H1 (cell line): ENCODE measurements around the gene TFB1M. TPM values are rescaled to one million over a fixed set of nuclear protein-coding genes. Genes with fewer than 3 reads are reported as not detected.

Source experiments
- CTCF ChIA-PET: fragments of 300-600 bp; sonication (Branson Sonifier 250); formaldehyde crosslinking; loops from one replicate; lab custom pipeline; 2021; ENCODE audit not compliant: partially characterized antibody; lab: Charles Lee
- POLR2A ChIA-PET: fragments of 300-600 bp; sonication (Branson Sonifier 250); formaldehyde crosslinking; loops from one replicate; lab custom pipeline; 2021; ENCODE audit warnings: inconsistent platforms; ENCODE audit not compliant: partially characterized antibody; lab: Charles Lee
- DNase-seq, 2 experiments: peaks; one replicate each; pipeline versions ENCODE4 v3.0.0 to v3.0.0-alpha.2; 2010 to 2022; ENCODE audit warnings: low spot score in 2 of 2, low read depth in 1 of 2, mixed read lengths in 1 of 2
- FAIRE-seq: peaks from 2 replicates; lab custom pipeline; 2011; peaks lifted over from hg19 to GRCh38; lab: Jason Lieb, UNC
- H2AFZ ChIP-seq: 2 replicates; pipeline ENCODE4 v1.8.1; 2012; ENCODE audit warnings: low read length, inconsistent platforms
- H2AK5ac ChIP-seq: 2 replicates; pipeline ENCODE4 v1.6.1; 2013; ENCODE audit warnings: low read depth, low read length
- H2BK120ac ChIP-seq: replicated peaks from 2 replicates; pipeline ENCODE3; 2013; ENCODE audit warnings: low read depth, low read length, inconsistent platforms
- H2BK12ac ChIP-seq: 2 replicates; pipeline ENCODE4 v1.6.1; 2013; ENCODE audit warnings: low read depth, low read length
- H2BK15ac ChIP-seq: 2 replicates; pipeline ENCODE4 v1.6.1; 2013; ENCODE audit warnings: low read length
- H2BK20ac ChIP-seq: 2 replicates; pipeline ENCODE4 v1.6.1; 2013; ENCODE audit warnings: low read length
- H2BK5ac ChIP-seq: 2 replicates; pipeline ENCODE4 v1.6.1; 2013; ENCODE audit warnings: low read depth, low read length
- H3K14ac ChIP-seq: 2 replicates; pipeline ENCODE4 v1.6.1; 2013; ENCODE audit warnings: inconsistent platforms; ENCODE audit not compliant: insufficient read length
- H3K18ac ChIP-seq: 2 replicates; pipeline ENCODE4 v1.6.1; 2013; ENCODE audit warnings: low read length; ENCODE audit errors: extremely low read depth
- H3K23ac ChIP-seq: 2 replicates; pipeline ENCODE4 v1.6.1; 2013; ENCODE audit warnings: inconsistent platforms; ENCODE audit not compliant: insufficient read length
- H3K23me2 ChIP-seq: 2 replicates; pipeline ENCODE4 v1.6.1; 2013; ENCODE audit warnings: low read depth, low read length
- H3K27ac ChIP-seq: 2 replicates; pipeline ENCODE4 v1.6.1; 2011; ENCODE audit warnings: low read depth, low read length, inconsistent platforms
- H3K27me3 ChIP-seq, 4 experiments: replicated peaks in 1 of 4; 1 replicate in 1 of 4; 2 replicates in 3 of 4; pipeline versions ENCODE4 v1.6.1 to v1.8.1; 2011 to 2013; ENCODE audit warnings: low read length in 3 of 4, mild to moderate bottlenecking in 3 of 4, inconsistent platforms in 2 of 4, mixed read lengths in 2 of 4, moderate library complexity in 1 of 4; ENCODE audit not compliant: control insufficient read depth in 3 of 4, insufficient read depth in 3 of 4; ENCODE audit errors: extremely low read depth in 1 of 4
- H3K36me3 ChIP-seq, 4 experiments: 2 replicates each; pipeline versions ENCODE4 v1.6.1 to v1.8.1; 2011 to 2013; ENCODE audit warnings: mild to moderate bottlenecking in 4 of 4, low read length in 3 of 4, moderate library complexity in 2 of 4, control low read depth in 1 of 4, inconsistent platforms in 1 of 4; ENCODE audit not compliant: insufficient read depth in 4 of 4, control insufficient read depth in 2 of 4
- H3K4ac ChIP-seq: replicated peaks from 2 replicates; pipeline ENCODE3; 2013; ENCODE audit warnings: low read length, low read depth, mixed read lengths, inconsistent platforms; ENCODE audit not compliant: insufficient read length
- H3K4me1 ChIP-seq, 4 experiments: replicated peaks in 1 of 4; 1 replicate in 1 of 4; 2 replicates in 3 of 4; pipeline versions ENCODE4 v1.6.1 to v1.8.1; 2011 to 2013; ENCODE audit warnings: low read length in 3 of 4, inconsistent platforms in 2 of 4, mixed read lengths in 1 of 4; ENCODE audit not compliant: insufficient read depth in 4 of 4, control insufficient read depth in 3 of 4
- H3K4me2 ChIP-seq, 2 experiments: 2 replicates each; pipeline versions ENCODE4 v1.6.1 to v1.8.1; 2011 to 2013; ENCODE audit warnings: low read depth in 2 of 2, low read length in 2 of 2, control low read depth in 1 of 2, inconsistent platforms in 1 of 2, mild to moderate bottlenecking in 1 of 2; ENCODE audit not compliant: insufficient read depth in 1 of 2
- H3K4me3 ChIP-seq, 4 experiments: fragments of 200-600, 300-600 bp in 1 of 4; sonication (generic), shearing (Covaris generic), sonication (Bioruptor Twin) in 1 of 4; 2 replicates each; pipeline versions ENCODE4 v1.5.1 to v1.8.1; 2011 to 2016; ENCODE audit warnings: low read length in 4 of 4, low read depth in 3 of 4, control low read depth in 2 of 4, inconsistent platforms in 2 of 4, mild to moderate bottlenecking in 2 of 4, mixed read lengths in 1 of 4, moderate library complexity in 1 of 4; ENCODE audit not compliant: insufficient read depth in 2 of 4; ENCODE audit errors: extremely low read depth in 1 of 4
- H3K56ac ChIP-seq: replicated peaks from 2 replicates; pipeline ENCODE3; 2013; ENCODE audit warnings: low read depth, mild to moderate bottlenecking, mixed read lengths, low read length, inconsistent platforms; ENCODE audit not compliant: insufficient read length
- H3K79me1 ChIP-seq: 2 replicates; pipeline ENCODE4 v1.6.1; 2013; ENCODE audit warnings: low read depth, low read length, control low read depth
- H3K79me2 ChIP-seq, 2 experiments: 2 replicates each; pipeline versions ENCODE4 v1.6.1 to v1.8.1; 2012 to 2013; ENCODE audit warnings: low read length in 2 of 2, mild to moderate bottlenecking in 2 of 2, inconsistent platforms in 1 of 2; ENCODE audit not compliant: insufficient read depth in 2 of 2, control insufficient read depth in 1 of 2
- H3K9ac ChIP-seq, 4 experiments: replicated peaks in 1 of 4; 1 replicate in 1 of 4; 2 replicates in 3 of 4; pipeline versions ENCODE4 v1.6.1 to v1.8.1; 2011 to 2013; ENCODE audit warnings: low read depth in 3 of 4, low read length in 3 of 4, control low read depth in 2 of 4, mild to moderate bottlenecking in 2 of 4, moderate library complexity in 2 of 4, inconsistent platforms in 1 of 4; ENCODE audit errors: extremely low read depth in 1 of 4
- H3K9me3 ChIP-seq, 2 experiments: 2 replicates each; pipeline versions ENCODE4 v1.6.1 to v1.8.1; 2012 to 2013; ENCODE audit warnings: mild to moderate bottlenecking in 2 of 2, moderate library complexity in 2 of 2, control low read depth in 1 of 2, inconsistent platforms in 1 of 2, low read depth in 1 of 2, low read length in 1 of 2, mixed read lengths in 1 of 2; ENCODE audit not compliant: insufficient read depth in 2 of 2
- H4K20me1 ChIP-seq, 2 experiments: replicated peaks in 1 of 2; 2 replicates each; pipeline versions ENCODE3 to v1.8.1; 2011 to 2013; ENCODE audit warnings: inconsistent platforms in 2 of 2, low read length in 2 of 2, mild to moderate bottlenecking in 1 of 2; ENCODE audit not compliant: insufficient read depth in 2 of 2, control insufficient read depth in 1 of 2
- H4K5ac ChIP-seq: 2 replicates; pipeline ENCODE4 v1.6.1; 2013; ENCODE audit warnings: low read length, low read depth, mixed read lengths, inconsistent platforms; ENCODE audit not compliant: insufficient read length
- H4K8ac ChIP-seq: 2 replicates; pipeline ENCODE4 v1.8.0; 2013; ENCODE audit warnings: mild to moderate bottlenecking, moderate library complexity, low read length, inconsistent platforms; ENCODE audit not compliant: insufficient read depth; ENCODE audit errors: extremely low read depth
- H4K91ac ChIP-seq: replicated peaks from 2 replicates; pipeline ENCODE3; 2013; ENCODE audit warnings: low read length, mixed read lengths, inconsistent platforms; ENCODE audit not compliant: insufficient read length
- BACH1 ChIP-seq: IDR thresholded peaks from 2 replicates; pipeline ENCODE4 v1.6.1; 2012; ENCODE audit warnings: low read length, improper control_type of control experiment
- CEBPB ChIP-seq: IDR thresholded peaks from 2 replicates; pipeline ENCODE4 v1.6.1; 2012; ENCODE audit warnings: low read depth, low read length
- SRF ChIP-seq: IDR thresholded peaks from 2 replicates; pipeline ENCODE4 v1.6.1; 2011; ENCODE audit warnings: mild to moderate bottlenecking, low read depth, low read length, moderate library complexity
- TCF12 ChIP-seq: IDR thresholded peaks from 2 replicates; pipeline ENCODE4 v1.6.1; 2011; ENCODE audit warnings: low read depth, mild to moderate bottlenecking, low read length
- YY1 ChIP-seq: IDR thresholded peaks from 2 replicates; pipeline ENCODE4 v1.6.1; 2011; ENCODE audit warnings: low read depth, mild to moderate bottlenecking, low read length
- WGBS, 2 experiments: shearing (Covaris generic) in 1 of 2; methylation state at CpG; one replicate each; pipeline versions ENCODE4 v1.1.6 to v1.1.7; 2013 to 2015; ENCODE audit warnings: low lambda C conversion rate in 2 of 2, mixed read lengths in 2 of 2, inconsistent platforms in 1 of 2, low coverage in 1 of 2, missing lambda C conversion rate in 1 of 2; ENCODE audit not compliant: insufficient replicate concordance in 2 of 2, insufficient coverage in 1 of 2, insufficient read length in 1 of 2; ENCODE audit errors: extremely low coverage in 1 of 2, missing lambda C conversion rate in 1 of 2; 5-methylcytosine and 5-hydroxymethylcytosine counted together
- polyA plus RNA-seq, 7 experiments: library from polyadenylated mRNA; depleted of rRNA in 3 of 7; stranded (reverse) in 5 of 7; unstranded in 2 of 7; fragments of >200 nt in 5 of 7; fragments of 200-250 nt in 2 of 7; gene quantifications; 1 replicate in 5 of 7; 2 replicates in 1 of 7; 4 replicates in 1 of 7; pipeline versions ENCODE4 v1.2.1 to v1.2.3, GENCODE V29; 2011 to 2013; ENCODE audit warnings: missing spikeins in 2 of 7, mixed read lengths in 2 of 7
- total RNA-seq: library from RNA; stranded (reverse); fragmentation: NEBNext Ultra II Directional; extraction: Animal tissue kit (Norgen Biotek cat#: 25700); gene quantifications from 2 replicates; pipeline ENCODE4 v1.2.1, GENCODE V29; 2021
- TF ChIP-seq, protein P1 (sequence below): IDR thresholded peaks from 2 replicates; pipeline ENCODE4 v1.6.1; 2011; ENCODE audit warnings: low read length, improper control_type of control experiment

Gene TFB1M
- total and polyA plus RNA-seq, 2 of the 8 experiments (the other 6 are each of a cell fraction or from before 2014, with no cell fraction given), result 28.2 to 49.4 TPM

DNA sequence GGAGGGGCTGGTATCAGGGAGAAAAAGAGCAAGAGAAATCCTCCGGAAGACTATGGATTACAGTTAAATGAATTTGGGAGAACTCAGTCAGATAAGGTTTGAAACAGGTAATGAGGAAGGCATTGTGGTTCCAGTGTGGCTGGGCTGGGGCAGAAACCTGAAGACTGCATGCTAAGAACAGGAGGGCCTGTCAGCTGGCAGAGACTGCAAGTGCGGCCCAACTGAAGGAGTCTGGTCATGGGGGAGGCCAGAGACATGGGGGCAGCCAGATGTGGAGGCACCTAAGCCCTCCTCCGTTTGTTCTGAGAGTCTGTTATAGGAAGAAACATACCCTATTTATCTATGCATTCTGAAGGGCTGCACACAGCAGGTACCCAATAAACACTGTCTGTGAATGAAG is 16.6 kb downstream of the TFB1M start:
- no peak overlapping the region for H2BK12ac ChIP-seq
- ChIA-PET POLR2A (interaction anchor here (1.4 kb wide), 1 partner anchor 9 kb away, joined by 3 read pairs; no protein-coding TSS in a partner anchor), CTCF (no interaction called here)
- DNase-seq (no peak), FAIRE-seq (no peak)
- WGBS, 2 experiments, result 90% methylated on average over 3 of the region's 3 CpGs; no CpG with 5 or more reads in 1 of the 2 experiments
- TF ChIP-seq, protein P1, sequence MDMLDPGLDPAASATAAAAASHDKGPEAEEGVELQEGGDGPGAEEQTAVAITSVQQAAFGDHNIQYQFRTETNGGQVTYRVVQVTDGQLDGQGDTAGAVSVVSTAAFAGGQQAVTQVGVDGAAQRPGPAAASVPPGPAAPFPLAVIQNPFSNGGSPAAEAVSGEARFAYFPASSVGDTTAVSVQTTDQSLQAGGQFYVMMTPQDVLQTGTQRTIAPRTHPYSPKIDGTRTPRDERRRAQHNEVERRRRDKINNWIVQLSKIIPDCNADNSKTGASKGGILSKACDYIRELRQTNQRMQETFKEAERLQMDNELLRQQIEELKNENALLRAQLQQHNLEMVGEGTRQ, result no peak
- no peak for TF ChIP-seq BACH1
- no peak for TF ChIP-seq YY1
- TF ChIP-seq SRF, result no peak
- TF ChIP-seq TCF12, result no peak
- TF ChIP-seq CEBPB, result no peak
- H3K79me1 ChIP-seq, result no peaks in the 10 kb centered on the region; the same call in 1 of the 2 replicates
- no peak overlapping the region for H3K23ac ChIP-seq
- no peak overlapping the region for H2BK20ac ChIP-seq
- no peak overlapping the region for H3K56ac ChIP-seq
- no peak overlapping the region for H4K5ac ChIP-seq
- H2AK5ac ChIP-seq, result no peak overlapping the region
- no peak overlapping the region for H3K4me3 ChIP-seq
- no peak overlapping the region for H2BK120ac ChIP-seq
- H4K20me1 ChIP-seq, result peaks cover 0 to 2% of the 10 kb centered on the region in 2 experiments
- peaks cover 3 to 66% (median 17%) of the 10 kb centered on the region in 4 experiments; a peak in 6 of 8 replicates for H3K36me3 ChIP-seq
- no peaks in the 10 kb centered on the region for H3K9me3 ChIP-seq
- H2BK15ac ChIP-seq, result no peak overlapping the region
- no peak overlapping the region for H4K8ac ChIP-seq
- no peak overlapping the region for H3K27ac ChIP-seq
- no peak overlapping the region for H3K4ac ChIP-seq
- no peak overlapping the region; a peak in 1 of 7 replicates for H3K9ac ChIP-seq
- no peak overlapping the region for H4K91ac ChIP-seq
- no peaks in the 10 kb centered on the region for H3K27me3 ChIP-seq
- H2BK5ac ChIP-seq, result no peak overlapping the region
- no peak overlapping the region for H3K14ac ChIP-seq
- H3K4me1 ChIP-seq, result peaks cover 0 to 5% (median 0%) of the 10 kb centered on the region in 4 experiments; a peak in 1 of 7 replicates
- H3K23me2 ChIP-seq, result no peaks in the 10 kb centered on the region
- H3K18ac ChIP-seq, result no peak overlapping the region
- H2AFZ ChIP-seq, result no peak overlapping the region
- no peak overlapping the region for H3K4me2 ChIP-seq
- peaks cover 0 to 9% of the 10 kb centered on the region in 2 experiments; a peak in 1 of 4 replicates for H3K79me2 ChIP-seq
